Karpas-422 (cell line): ENCODE results near the gene ZBTB7C. TPM values are rescaled to one million over a fixed set of nuclear protein-coding genes. Genes with fewer than 3 reads are reported as not detected.
"Not testable (repeated sequence)": the region's sequence is repeated elsewhere in the genome, so short reads cannot be mapped to it uniquely, and the experiment has no call there.

ENCODE experiments used
- DNase-seq: peaks from one replicate; pipeline ENCODE4 v3.0.0-alpha.2; 2015
- H2AFZ ChIP-seq: fragments of 200-600 bp; sonication (generic); 2 replicates; pipeline ENCODE4 v1.6.1; 2014; ENCODE audit warnings: antibody characterized with exemption, low read length, mixed read lengths
- H3K27ac ChIP-seq: fragments of 200-600 bp; sonication (generic); 2 replicates; pipeline ENCODE4 v1.5.1; 2014; ENCODE audit warnings: mild to moderate bottlenecking, low read length, moderate library complexity
- H3K27me3 ChIP-seq: fragments of 200-600 bp; sonication (generic); 2 replicates; pipeline ENCODE4 v1.6.1; 2014; ENCODE audit warnings: low read length, mixed read lengths
- H3K36me3 ChIP-seq: fragments of 200-600 bp; sonication (generic); 2 replicates; pipeline ENCODE4 v1.6.1; 2014; ENCODE audit warnings: low read length, mixed read lengths; ENCODE audit not compliant: insufficient read depth
- H3K4me1 ChIP-seq: fragments of 200-600 bp; sonication (generic); 2 replicates; pipeline ENCODE4 v1.6.1; 2014; ENCODE audit warnings: mild to moderate bottlenecking, low read length, mixed read lengths
- H3K4me2 ChIP-seq: fragments of 200-600 bp; sonication (generic); 2 replicates; pipeline ENCODE4 v1.6.1; 2014; ENCODE audit warnings: low read length, low read depth, mild to moderate bottlenecking; ENCODE audit not compliant: poor library complexity, severe bottlenecking
- H3K4me3 ChIP-seq: fragments of 200-600 bp; sonication (generic); 2 replicates; pipeline ENCODE4 v1.5.1; 2014; ENCODE audit warnings: mild to moderate bottlenecking, antibody characterized with exemption, low read length, mixed read lengths
- H3K79me2 ChIP-seq: fragments of 200-600 bp; sonication (generic); 2 replicates; pipeline ENCODE4 v1.6.1; 2014; ENCODE audit warnings: mild to moderate bottlenecking, low read length, mixed read lengths
- H3K9ac ChIP-seq: fragments of 200-600 bp; sonication (generic); 2 replicates; pipeline ENCODE4 v1.6.0; 2014; ENCODE audit warnings: low read length
- H3K9me2 ChIP-seq: fragments of 200-600 bp; sonication (generic), shearing (Covaris generic); replicated peaks from 2 replicates; pipeline ENCODE4 v1.6.0; 2014; ENCODE audit warnings: mild to moderate bottlenecking, low read length, moderate library complexity; ENCODE audit not compliant: insufficient read depth
- H3K9me3 ChIP-seq: fragments of 300-700, 200-600 bp; sonication (generic); 2 replicates; pipeline ENCODE4 v1.6.1; 2014; ENCODE audit warnings: low read length, mixed read lengths
- H4K20me1 ChIP-seq: fragments of 200-600 bp; sonication (generic); 2 replicates; pipeline ENCODE4 v1.6.1; 2014; ENCODE audit warnings: mild to moderate bottlenecking, antibody characterized with exemption, low read length, low read depth; ENCODE audit not compliant: insufficient read depth
- total RNA-seq: library from RNA; depleted of rRNA; stranded (reverse); fragments of >200 nt; shearing (Covaris generic); gene quantifications from 2 replicates; pipeline ENCODE4 v1.2.3, GENCODE V29; 2014; ENCODE audit warnings: low replicate concordance

The ZBTB7C gene
- total RNA-seq, 1 experiment from 2014 or later = not detected

DNA sequence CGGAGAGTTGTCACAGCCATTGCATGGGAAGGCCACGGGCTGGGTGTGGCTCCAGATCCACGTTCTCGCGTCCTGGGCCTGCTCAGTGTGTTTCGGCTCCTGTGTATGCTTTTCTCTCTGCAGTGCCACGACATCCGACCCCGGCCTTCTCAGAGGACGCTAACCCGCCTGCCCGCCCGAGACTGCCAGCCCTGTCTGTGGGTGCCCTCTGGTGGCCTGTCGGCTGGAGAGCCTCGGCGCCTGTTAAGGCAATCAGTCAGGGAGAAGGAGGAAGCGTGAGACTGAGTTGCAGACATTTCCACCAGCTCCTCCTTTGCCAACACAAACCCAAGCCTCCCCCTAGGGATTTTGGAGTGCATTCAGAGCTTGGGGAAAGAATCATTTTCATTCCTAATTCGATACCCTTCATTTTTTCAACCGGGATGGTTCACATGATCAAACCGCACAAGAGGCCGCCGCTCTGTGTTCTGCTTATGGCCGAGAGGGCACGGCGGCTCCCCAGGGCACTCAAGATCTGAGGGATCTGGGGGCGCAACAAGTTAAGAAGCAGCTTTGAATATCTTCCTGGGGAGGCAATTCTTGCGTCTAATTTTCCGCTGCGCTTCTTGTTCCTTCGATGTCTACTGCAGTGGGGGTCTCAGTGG is 37.5 kb upstream of the ZBTB7C start:
- no peak overlapping the region for H3K9ac ChIP-seq
- H3K27ac ChIP-seq = no peak overlapping the region
- H3K4me2 ChIP-seq = no peak overlapping the region
- no peaks in the 10 kb centered on the region for H3K27me3 ChIP-seq
- H3K4me3 ChIP-seq = no peak overlapping the region
- DNase-seq = peak; percentile 89
- H2AFZ ChIP-seq = peak overlapping the region; percentile 39; the same call in 1 of the 2 replicates
- no peaks in the 10 kb centered on the region for H3K9me2 ChIP-seq
- H3K9me3 ChIP-seq = no peaks in the 10 kb centered on the region
- 0 out of 2 replicates have a peak, but pooled peaks cover 2% of the 10 kb centered on the region for H3K4me1 ChIP-seq
- no peaks in the 10 kb centered on the region for H3K79me2 ChIP-seq
- H3K36me3 ChIP-seq = no peaks in the 10 kb centered on the region
- H4K20me1 ChIP-seq = no peaks in the 10 kb centered on the region

GRCh38 chr18:48445540-48445939 is 36.4 kb upstream of the ZBTB7C start:
- H4K20me1 ChIP-seq = 0 out of 2 replicates have a peak, but pooled peaks cover 1% of the 10 kb centered on the region
- H3K36me3 ChIP-seq = no peaks in the 10 kb centered on the region
- no peak overlapping the region for H3K9ac ChIP-seq
- H3K9me2 ChIP-seq = no peaks in the 10 kb centered on the region
- 0 out of 2 replicates have a peak, but pooled peaks cover 2% of the 10 kb centered on the region for H3K4me1 ChIP-seq
- DNase-seq = peak; percentile 92
- no peaks in the 10 kb centered on the region for H3K79me2 ChIP-seq
- H3K27ac ChIP-seq = no peak overlapping the region
- H3K27me3 ChIP-seq = no peaks in the 10 kb centered on the region
- no peak overlapping the region for H3K4me2 ChIP-seq
- H2AFZ ChIP-seq = no peak overlapping the region
- H3K9me3 ChIP-seq = no peaks in the 10 kb centered on the region
- no peak overlapping the region for H3K4me3 ChIP-seq

GRCh38 chr18:48442761-48443160 is 33.6 kb upstream of the ZBTB7C start:
- no peaks in the 10 kb centered on the region for H3K79me2 ChIP-seq
- no peaks in the 10 kb centered on the region for H3K36me3 ChIP-seq
- H3K4me2 ChIP-seq = no peak overlapping the region
- no peaks in the 10 kb centered on the region for H3K9me2 ChIP-seq
- H3K4me3 ChIP-seq = no peak overlapping the region
- H2AFZ ChIP-seq = no peak overlapping the region
- H3K4me1 ChIP-seq = 0 out of 2 replicates have a peak, but pooled peaks cover 2% of the 10 kb centered on the region
- no peak overlapping the region for H3K27ac ChIP-seq
- no peaks in the 10 kb centered on the region for H3K27me3 ChIP-seq
- H4K20me1 ChIP-seq = 0 out of 2 replicates have a peak, but pooled peaks cover 3% of the 10 kb centered on the region
- DNase-seq = no peak
- H3K9me3 ChIP-seq = no peaks in the 10 kb centered on the region
- H3K9ac ChIP-seq = no peak overlapping the region

GRCh38 chr18:48441405-48441881 is 32.3 kb upstream of the ZBTB7C start:
- H2AFZ ChIP-seq = no peak overlapping the region
- H3K9me2 ChIP-seq = no peaks in the 10 kb centered on the region
- no peak overlapping the region for H3K9ac ChIP-seq

GRCh38 chr18:48440924-48441323 is 31.7 kb upstream of the ZBTB7C start:
- Histone ChIP-seq H3K4me3 (no peak overlapping the region), H3K36me3 (no peaks in the 10 kb centered on the region), H4K20me1 (0 out of 2 replicates have a peak, but pooled peaks cover 3% of the 10 kb centered on the region), H3K9me3 (no peaks in the 10 kb centered on the region), H3K9me2 (no peaks in the 10 kb centered on the region), H3K4me2 (no peak overlapping the region), H3K27ac (no peak overlapping the region), H3K4me1 (no peaks in the 10 kb centered on the region), H3K27me3 (no peaks in the 10 kb centered on the region), H3K79me2 (no peaks in the 10 kb centered on the region), H3K9ac (no peak overlapping the region), H2AFZ (no peak overlapping the region)
- no peak for DNase-seq

More at GRCh38 chr18:48441405-48441881, 32.3 kb upstream of the ZBTB7C start:
- H3K27ac ChIP-seq = no peak overlapping the region
- H3K4me2 ChIP-seq = no peak overlapping the region
- H3K79me2 ChIP-seq = no peaks in the 10 kb centered on the region
- 0 out of 2 replicates have a peak, but pooled peaks cover 3% of the 10 kb centered on the region for H4K20me1 ChIP-seq
- no peak for DNase-seq
- H3K9me3 ChIP-seq = no peaks in the 10 kb centered on the region
- H3K4me1 ChIP-seq = 0 out of 2 replicates have a peak, but pooled peaks cover 2% of the 10 kb centered on the region
- H3K36me3 ChIP-seq = no peaks in the 10 kb centered on the region
- H3K4me3 ChIP-seq = no peak overlapping the region
- no peaks in the 10 kb centered on the region for H3K27me3 ChIP-seq

- Histone ChIP-seq H3K9me3 (no peaks in the 10 kb centered on the region), H3K9ac (no peak overlapping the region), H3K27ac (no peak overlapping the region), H3K36me3 (no peaks in the 10 kb centered on the region), H4K20me1 (0 out of 2 replicates have a peak, but pooled peaks cover 3% of the 10 kb centered on the region), H3K9me2 (no peaks in the 10 kb centered on the region), H3K79me2 (no peaks in the 10 kb centered on the region), H3K4me3 (no peak overlapping the region), H2AFZ (no peak overlapping the region), H3K27me3 (no peaks in the 10 kb centered on the region), H3K4me2 (no peak overlapping the region), H3K4me1 (peaks cover 3% of the 10 kb centered on the region)
- DNase-seq = no peak
Measured at GRCh38 chr18:48436907-48437306, 27.7 kb upstream of the ZBTB7C start.

GRCh38 chr18:48434382-48434781 is 25.2 kb upstream of the ZBTB7C start:
- H3K9ac ChIP-seq, DNase-seq, H4K20me1 ChIP-seq, H3K27ac ChIP-seq, H3K9me2 ChIP-seq, H3K36me3 ChIP-seq, H3K4me3 ChIP-seq, H2AFZ ChIP-seq, H3K79me2 ChIP-seq, H3K4me1 ChIP-seq, H3K27me3 ChIP-seq, H3K4me2 ChIP-seq, H3K9me3 ChIP-seq: not testable (repeated sequence)

GRCh38 chr18:48433541-48433940 is 24.4 kb upstream of the ZBTB7C start:
- peaks cover 6% of the 10 kb centered on the region for H3K4me1 ChIP-seq
- H2AFZ ChIP-seq = no peak overlapping the region
- no peaks in the 10 kb centered on the region for H3K9me2 ChIP-seq
- no peaks in the 10 kb centered on the region for H3K79me2 ChIP-seq
- H4K20me1 ChIP-seq = no peaks in the 10 kb centered on the region
- H3K36me3 ChIP-seq = no peaks in the 10 kb centered on the region
- no peak for DNase-seq
- H3K9me3 ChIP-seq = no peaks in the 10 kb centered on the region
- H3K9ac ChIP-seq = no peak overlapping the region
- no peak overlapping the region for H3K4me2 ChIP-seq
- no peaks in the 10 kb centered on the region for H3K27me3 ChIP-seq
- H3K27ac ChIP-seq = no peak overlapping the region
- no peak overlapping the region for H3K4me3 ChIP-seq
